Endodermal cell (in vitro differentiated cells): ENCODE data around the gene MEPE. TPM values are rescaled to one million over a fixed set of nuclear protein-coding genes. Genes with fewer than 3 reads are reported as not detected.

Experiments
- DNase-seq: peaks from one replicate; pipeline ENCODE4 v3.0.0-alpha.2; 2017
- H3K27ac ChIP-seq: 2 replicates; pipeline ENCODE4 v1.5.1; 2013; ENCODE audit warnings: mild to moderate bottlenecking, low read depth, low read length, moderate library complexity
- H3K27me3 ChIP-seq: 2 replicates; pipeline ENCODE4 v1.6.1; 2013; ENCODE audit warnings: mild to moderate bottlenecking, low read length, moderate library complexity; ENCODE audit not compliant: insufficient read depth, control insufficient read depth, poor library complexity, severe bottlenecking
- H3K36me3 ChIP-seq: 2 replicates; pipeline ENCODE4 v1.7.0; 2013; ENCODE audit warnings: mild to moderate bottlenecking, low read length, moderate library complexity; ENCODE audit not compliant: control insufficient read depth, insufficient read depth
- H3K4me1 ChIP-seq: one replicate; pipeline ENCODE4 v1.7.0; 2013; ENCODE audit warnings: low read length; ENCODE audit not compliant: control insufficient read depth, insufficient read depth
- H3K4me3 ChIP-seq: 2 replicates; pipeline ENCODE4 v1.5.1; 2013; ENCODE audit warnings: mild to moderate bottlenecking, low read length, moderate library complexity
- H3K9ac ChIP-seq: 2 replicates; pipeline ENCODE4 v1.6.1; 2013; ENCODE audit warnings: mild to moderate bottlenecking, low read length, moderate library complexity; ENCODE audit not compliant: poor library complexity, severe bottlenecking; ENCODE audit errors: extremely low read depth
- H3K9me3 ChIP-seq: 2 replicates; pipeline ENCODE4 v1.6.1; 2013; ENCODE audit warnings: mild to moderate bottlenecking, low read length, moderate library complexity; ENCODE audit not compliant: control insufficient read depth
- H3K27ac Mint-ChIP-seq: 2 replicates; pipeline ENCODE4 v1.8.0; 2020; ENCODE audit warnings: mixed read lengths
- H3K27me3 Mint-ChIP-seq: 2 replicates; pipeline ENCODE4 v1.8.0; 2021; ENCODE audit warnings: mild to moderate bottlenecking, mixed read lengths; ENCODE audit not compliant: insufficient read depth
- H3K36me3 Mint-ChIP-seq: 2 replicates; pipeline ENCODE4 v1.8.0; 2020; ENCODE audit warnings: low read depth, mixed read lengths
- H3K4me1 Mint-ChIP-seq: 2 replicates; pipeline ENCODE4 v1.8.0; 2020; ENCODE audit warnings: mixed read lengths
- H3K4me3 Mint-ChIP-seq: 2 replicates; pipeline ENCODE4 v1.8.0; 2020; ENCODE audit warnings: mild to moderate bottlenecking, moderate library complexity, mixed read lengths
- H3K9me3 Mint-ChIP-seq: 2 replicates; pipeline ENCODE4 v1.8.0; 2020; ENCODE audit warnings: mild to moderate bottlenecking, mixed read lengths
- CTCF ChIP-seq: fragments of 200-600 bp; sonication (generic); conservative IDR thresholded peaks from 2 replicates; pipeline ENCODE4 v1.5.0; 2021; ENCODE audit warnings: antibody characterized with exemption, mild to moderate bottlenecking
- WGBS, 2 experiments: methylation state at CpG; one replicate each; pipeline versions ENCODE4 v1.1.5 to v1.1.7; 2013; ENCODE audit warnings: missing lambda C conversion rate in 2 of 2, mixed read lengths in 1 of 2; ENCODE audit not compliant: insufficient coverage in 1 of 2, insufficient read length in 1 of 2; 5-methylcytosine and 5-hydroxymethylcytosine counted together
- total RNA-seq, 2 donors: library from RNA; stranded (reverse); fragmentation: NEBNext Ultra II Directional in 1 of 2; extraction: Animal tissue kit (Norgen Biotek cat#: 25700) in 1 of 2; gene quantifications; 2 replicates in 1 of 2; 3 replicates in 1 of 2; pipeline ENCODE4 v1.2.1, GENCODE V29; 2021

Gene MEPE
- total RNA-seq, 2 donors from 2014 or later: 0.37 to 0.89 TPM

GRCh38 chr4:87807402-87807801, 25.4 kb upstream of the MEPE start:
- peaks cover 4% of the 10 kb centered on the region for H3K9me3 ChIP-seq
- H3K4me1 Mint-ChIP-seq: no peaks in the 10 kb centered on the region
- no peaks in the 10 kb centered on the region for H3K36me3 Mint-ChIP-seq
- H3K4me3 Mint-ChIP-seq: no peak overlapping the region
- no peak for TF ChIP-seq CTCF
- 96 to 100% methylated on average over 1 to 3 of the region's 3 CpGs for WGBS, 2 experiments
- no peaks in the 10 kb centered on the region for H3K27me3 ChIP-seq
- H3K27ac ChIP-seq: no peak overlapping the region
- no peaks in the 10 kb centered on the region for H3K36me3 ChIP-seq
- H3K9me3 Mint-ChIP-seq: peaks cover 4% of the 10 kb centered on the region
- H3K4me3 ChIP-seq: no peak overlapping the region
- DNase-seq: no peak
- H3K27me3 Mint-ChIP-seq: no peaks in the 10 kb centered on the region
- no peak overlapping the region for H3K27ac Mint-ChIP-seq
- no peaks in the 10 kb centered on the region for H3K4me1 ChIP-seq
- no peak overlapping the region for H3K9ac ChIP-seq

GRCh38 chr4:87811977-87812376, 20.8 kb upstream of the MEPE start:
- 100% methylated on average over 2 of the region's 2 CpGs; no CpG with 5 or more reads in 1 of the 2 experiments for WGBS, 2 experiments
- no peaks in the 10 kb centered on the region for H3K27me3 Mint-ChIP-seq
- H3K9me3 Mint-ChIP-seq: peaks cover 20% of the 10 kb centered on the region
- Histone ChIP-seq H3K27me3 (no peaks in the 10 kb centered on the region), H3K4me1 (no peaks in the 10 kb centered on the region), H3K9me3 (peaks cover 8% of the 10 kb centered on the region), H3K9ac (no peak overlapping the region), H3K36me3 (no peaks in the 10 kb centered on the region), H3K4me3 (no peak overlapping the region), H3K27ac (no peak overlapping the region)
- no peak for DNase-seq
- no peaks in the 10 kb centered on the region for H3K4me1 Mint-ChIP-seq
- no peak for TF ChIP-seq CTCF
- H3K4me3 Mint-ChIP-seq: no peak overlapping the region
- H3K27ac Mint-ChIP-seq: no peak overlapping the region
- no peaks in the 10 kb centered on the region for H3K36me3 Mint-ChIP-seq

- H3K36me3 ChIP-seq: no peaks in the 10 kb centered on the region
- peak overlapping the region; percentile 36 for H3K27ac Mint-ChIP-seq
- peaks cover 9% of the 10 kb centered on the region for H3K36me3 Mint-ChIP-seq
- WGBS, 2 experiments: 51 to 74% methylated on average over 5 to 8 of the region's 8 CpGs
- no peaks in the 10 kb centered on the region for H3K27me3 ChIP-seq
- no peaks in the 10 kb centered on the region for H3K4me1 ChIP-seq
- no peak for TF ChIP-seq CTCF
- peak; percentile 73 for DNase-seq
- no peak overlapping the region for H3K9ac ChIP-seq
- H3K9me3 Mint-ChIP-seq: peaks cover 45% of the 10 kb centered on the region
- H3K4me3 ChIP-seq: peak overlapping the region; percentile 67
- no peak overlapping the region for H3K4me3 Mint-ChIP-seq
- no peaks in the 10 kb centered on the region for H3K27me3 Mint-ChIP-seq
- peaks cover 21% of the 10 kb centered on the region for H3K9me3 ChIP-seq
- peaks cover 10% of the 10 kb centered on the region for H3K4me1 Mint-ChIP-seq
- H3K27ac ChIP-seq: peak overlapping the region; percentile 6
These were observed 13.4 kb upstream of the MEPE start for GRCh38 chr4:87819281-87819919.
